Measurements from ENCODE around the gene ANG.
"Not testable (repeated sequence)": the region's sequence is repeated elsewhere in the genome, so short reads cannot be mapped to it uniquely, and the experiment has no call there.

Gene ANG

DNA sequence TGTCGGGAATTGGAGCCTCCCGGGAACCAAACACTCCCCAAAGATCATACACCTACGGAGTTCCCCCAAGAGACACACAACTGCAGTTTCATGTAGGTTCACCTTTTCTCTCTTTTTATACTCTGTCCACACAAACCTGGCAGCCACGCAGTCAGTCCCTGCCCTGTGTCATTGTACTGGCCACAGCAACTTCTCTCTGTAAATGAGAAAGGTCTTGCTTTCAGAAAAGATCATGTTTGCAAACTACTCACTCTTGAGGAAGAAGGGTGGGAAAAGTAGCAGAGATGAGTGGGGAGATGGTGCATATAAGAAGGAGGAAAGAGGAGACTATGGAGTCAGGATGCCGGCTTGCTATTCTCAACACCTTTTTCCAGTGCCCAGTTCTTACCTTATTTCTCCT, 10.4 kb downstream of the ANG start:
- DNase-seq (ENCODE audit: low spot score): no peak

DNA sequence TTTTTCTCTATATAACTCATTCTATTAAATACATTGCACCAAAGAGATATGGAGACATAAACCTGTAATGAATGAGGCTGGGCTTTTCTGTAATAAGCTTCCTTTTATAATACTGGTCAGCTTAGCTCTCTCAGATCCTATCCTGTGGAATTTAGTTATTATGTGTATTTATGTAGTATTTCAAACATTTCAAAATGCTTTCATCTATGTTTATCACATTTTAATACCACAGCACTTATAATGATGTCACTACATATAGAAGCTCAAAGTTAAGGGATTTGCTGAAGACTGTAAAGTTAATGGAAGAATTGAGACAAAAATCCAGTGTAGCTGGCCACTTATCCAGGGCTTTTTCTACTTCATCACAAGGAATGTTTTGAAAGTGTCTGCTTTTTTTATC, 11.4 kb downstream of the ANG start:
- no peak for DNase-seq (ENCODE audit: low spot score)

DNA sequence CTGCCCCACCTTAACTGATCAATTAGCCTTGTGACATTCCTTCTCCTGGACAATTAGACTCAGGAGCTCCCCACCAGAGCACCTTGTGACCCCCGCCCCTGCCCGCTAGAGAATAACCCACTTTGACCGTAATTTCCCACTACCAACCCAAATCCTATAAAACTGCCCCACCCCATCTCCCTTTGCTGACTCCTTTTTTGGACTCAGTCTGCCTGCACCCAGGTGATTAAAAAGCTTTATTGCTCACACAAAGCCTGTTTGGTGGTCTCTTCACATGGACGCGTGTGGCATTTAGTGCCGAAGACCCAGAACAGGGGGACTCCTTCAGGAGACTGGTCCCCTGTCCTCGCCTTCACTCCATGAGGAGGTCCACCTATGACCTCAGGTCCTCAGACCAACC, 12.4 kb downstream of the ANG start:
- not testable (repeated sequence) for DNase-seq (ENCODE audit: low spot score)

DNA sequence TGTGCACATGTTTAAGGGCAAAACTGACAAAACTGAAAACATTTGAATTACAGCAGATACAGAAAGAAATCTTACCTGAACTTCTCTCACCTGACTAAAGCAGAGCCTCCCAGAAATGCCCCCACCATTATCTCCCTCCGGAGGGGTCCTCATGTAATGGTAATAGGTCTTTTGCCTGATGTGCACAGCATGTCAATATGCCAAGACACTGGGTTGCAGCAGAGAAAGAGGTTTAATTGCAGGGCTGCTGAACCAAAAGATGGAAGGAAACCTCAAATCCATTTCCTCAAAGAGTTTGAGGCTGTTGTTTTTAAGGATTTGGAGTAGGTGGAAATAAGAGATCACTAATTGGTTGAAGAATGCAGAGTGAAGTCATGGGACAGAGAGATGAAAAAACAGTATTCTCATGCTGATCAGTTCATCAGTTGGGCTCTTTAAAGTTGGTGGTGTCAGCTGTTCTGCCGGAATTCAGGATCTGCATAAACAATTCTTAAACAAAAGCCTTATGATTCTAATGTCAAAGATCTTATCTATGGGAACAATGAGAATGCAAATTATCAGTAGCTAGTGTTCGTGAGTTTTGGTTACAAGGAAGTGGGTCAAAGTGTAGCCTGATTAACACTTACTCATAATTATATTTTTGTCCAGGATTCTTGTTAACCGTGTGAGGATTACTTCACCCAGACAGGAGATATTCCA, 18.2 kb downstream of the ANG start:
- DNase-seq (ENCODE audit: low spot score): no peak

DNA sequence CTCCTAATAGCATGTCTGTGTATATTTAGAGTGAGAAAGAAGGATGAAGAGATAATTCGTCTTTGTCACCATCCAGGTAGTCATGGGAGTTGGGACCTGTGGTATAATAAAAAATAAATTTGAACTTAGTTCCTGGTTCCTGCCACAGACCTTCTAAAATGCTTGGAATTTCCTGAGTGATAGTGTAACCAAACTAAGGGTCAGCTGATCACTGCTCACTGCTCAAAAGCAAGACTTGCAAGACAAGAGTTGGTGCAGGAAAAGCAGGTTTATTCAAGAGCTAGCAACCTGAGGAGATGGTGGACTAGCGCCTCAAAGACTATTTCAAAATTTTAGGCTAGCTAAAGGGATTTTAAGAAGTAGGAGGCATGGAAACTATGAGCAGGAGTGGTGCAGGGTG, 19.1 kb downstream of the ANG start:
- no peak for DNase-seq (ENCODE audit: low spot score)

DNA sequence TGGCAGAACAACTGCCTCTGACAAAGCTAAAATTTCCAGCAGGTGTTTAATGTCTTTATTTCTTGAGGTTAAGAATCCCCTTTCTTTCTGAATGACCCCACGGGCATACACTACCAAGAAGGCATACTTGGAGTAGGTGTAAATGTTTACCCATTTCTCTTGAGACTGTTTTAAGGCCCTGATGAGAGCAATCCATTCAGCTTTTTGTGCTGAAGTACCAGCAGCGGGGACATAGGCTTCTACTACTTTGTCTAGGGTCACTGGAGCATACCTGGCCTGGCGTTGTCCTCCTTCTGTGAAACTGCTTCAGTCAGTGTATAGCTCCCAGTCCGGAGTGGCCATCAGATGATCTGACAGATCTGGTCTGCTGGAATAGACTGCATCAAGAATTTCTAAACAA, 22.7 kb downstream of the ANG start:
- no peak for DNase-seq (ENCODE audit: low spot score)

GRCh38 chr14:20711685-20712084, 23.1 kb downstream of the ANG start:
- DNase-seq (ENCODE audit: low spot score): no peak

- DNase-seq (ENCODE audit: low spot score): no peak
Measured at GRCh38 chr14:20712904-20713303, 24.3 kb downstream of the ANG start.

DNA sequence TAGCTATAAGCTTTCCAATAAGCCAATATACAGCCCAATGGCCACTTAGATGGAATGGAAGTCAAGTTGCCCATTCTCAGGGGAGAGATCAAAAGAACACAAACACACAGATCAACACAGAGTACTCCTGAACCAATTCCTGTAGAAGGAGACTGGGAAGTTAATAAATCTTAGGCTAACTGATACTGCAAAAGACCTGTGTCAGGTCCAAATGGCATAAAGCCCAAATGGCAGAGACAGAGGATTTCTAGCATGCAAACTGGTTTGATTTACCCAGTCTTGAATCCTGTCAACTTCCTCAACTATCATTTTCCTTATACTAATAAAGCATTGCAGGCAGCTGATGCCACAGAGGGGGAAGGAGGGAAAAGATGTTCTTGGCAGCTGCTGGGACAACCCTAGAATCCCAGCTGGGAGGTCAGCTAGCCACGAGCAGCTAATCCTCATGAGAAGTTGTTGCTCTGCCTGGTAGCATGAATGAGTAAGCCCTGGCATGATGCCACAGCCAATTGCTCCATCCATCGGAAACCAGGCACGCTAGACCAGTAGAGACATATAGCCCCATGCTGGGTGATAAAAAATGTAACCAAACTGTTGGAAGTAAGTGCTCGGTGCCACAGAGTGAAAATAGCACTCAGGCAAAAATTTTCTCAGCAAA, 26.2 kb downstream of the ANG start:
- peak; percentile 55 for DNase-seq (ENCODE audit: low spot score)

DNA sequence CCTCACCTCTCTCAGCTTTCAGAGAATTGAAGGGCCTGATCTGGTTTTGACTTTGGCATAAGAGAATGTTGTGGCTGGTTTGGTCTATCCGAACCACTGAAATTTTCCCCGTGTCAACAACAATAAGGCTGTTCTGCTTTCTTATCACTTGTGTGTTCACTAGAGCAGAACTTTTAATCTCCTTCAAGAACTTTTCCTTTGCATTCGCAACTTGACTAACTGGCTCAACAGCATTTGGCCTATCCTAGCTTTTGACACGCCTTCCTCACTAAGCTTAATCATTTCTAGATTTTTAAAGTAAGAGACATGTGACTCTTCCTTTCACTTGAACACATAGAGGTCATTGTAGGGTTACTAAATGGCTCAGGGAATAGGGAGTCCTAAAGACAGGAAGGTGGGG, 31.2 kb downstream of the ANG start:
- DNase-seq (ENCODE audit: low spot score): no peak

GRCh38 chr14:20720741-20721140, 32.2 kb downstream of the ANG start:
- DNase-seq (ENCODE audit: low spot score): no peak

GRCh38 chr14:20722016-20722415, 33.5 kb downstream of the ANG start:
- DNase-seq (ENCODE audit: low spot score): no peak

- DNase-seq (ENCODE audit: low spot score): no peak
Measured at GRCh38 chr14:20723488-20723887, 34.9 kb downstream of the ANG start.

GRCh38 chr14:20726121-20726520, 37.6 kb downstream of the ANG start:
- not testable (repeated sequence) for DNase-seq (ENCODE audit: low spot score)

- DNase-seq (ENCODE audit: low spot score): no peak
Measured at GRCh38 chr14:20726531-20726930, 38.0 kb downstream of the ANG start.

GRCh38 chr14:20730891-20731290, 42.3 kb downstream of the ANG start:
- no peak for DNase-seq (ENCODE audit: low spot score)

DNA sequence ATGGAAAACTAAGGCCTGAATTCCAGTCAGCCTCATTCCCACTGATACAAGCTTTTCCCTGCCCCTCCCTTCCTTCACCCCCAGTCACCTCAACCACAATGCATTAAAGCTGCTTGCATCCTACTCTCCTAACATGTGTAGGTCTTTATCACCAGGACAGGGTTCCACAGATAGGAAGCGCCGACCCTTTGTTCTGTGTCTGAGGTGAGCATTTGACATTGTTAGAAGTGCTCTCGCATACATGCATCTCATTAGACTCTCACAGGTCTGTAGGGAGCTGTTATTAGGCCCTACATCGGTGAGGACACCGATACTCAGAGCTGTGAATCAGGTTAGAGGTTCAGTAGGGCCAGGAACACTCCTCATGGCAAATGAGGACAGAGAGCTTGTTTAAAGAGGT, 43.9 kb downstream of the ANG start:
- DNase-seq (ENCODE audit: low spot score): no peak

- no peak for DNase-seq (ENCODE audit: low spot score)
Measured at GRCh38 chr14:20732979-20733635, 44.5 kb downstream of the ANG start.

GRCh38 chr14:20733684-20734429, 45.3 kb downstream of the ANG start:
- DNase-seq (ENCODE audit: low spot score): no peak

DNA sequence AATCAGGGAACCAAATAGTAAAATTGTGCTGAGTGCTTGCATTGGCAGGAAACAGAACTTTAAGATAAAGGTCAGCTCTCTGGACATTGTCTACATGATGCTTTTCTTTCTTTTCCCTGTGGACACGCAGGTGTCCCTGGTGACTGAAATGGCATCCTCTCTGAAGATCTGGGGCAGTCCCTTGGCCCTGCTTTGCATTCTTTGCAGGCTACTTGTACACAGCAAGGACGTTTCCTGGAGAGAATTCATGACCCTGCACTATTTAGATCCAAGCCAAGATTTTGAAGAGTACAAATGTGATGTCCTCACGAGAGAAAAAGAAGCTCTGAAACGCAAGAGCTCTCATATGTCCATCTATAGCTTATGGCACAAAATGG, 45.9 kb downstream of the ANG start:
- no peak for DNase-seq (ENCODE audit: low spot score)

DNA sequence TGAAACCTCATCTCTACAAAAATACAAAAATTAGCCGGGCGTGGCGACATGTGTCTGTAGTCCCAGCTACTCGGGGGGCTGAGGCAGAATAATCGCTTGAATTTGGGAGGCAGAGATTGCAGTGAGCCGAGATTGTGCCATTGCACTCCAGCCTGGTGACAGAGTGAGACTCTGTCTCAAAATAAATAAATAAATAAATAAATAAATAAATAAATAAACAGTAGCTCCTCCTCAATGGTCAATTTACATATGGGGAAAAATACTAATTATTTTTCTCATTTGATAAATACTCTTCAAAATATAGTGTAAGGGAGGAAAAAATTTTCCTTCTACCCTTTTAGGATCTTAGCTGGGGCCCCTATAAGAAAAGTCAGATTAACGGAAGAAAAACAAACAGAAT, 49.7 kb downstream of the ANG start:
- DNase-seq (ENCODE audit: low spot score): not testable (repeated sequence)

DNA sequence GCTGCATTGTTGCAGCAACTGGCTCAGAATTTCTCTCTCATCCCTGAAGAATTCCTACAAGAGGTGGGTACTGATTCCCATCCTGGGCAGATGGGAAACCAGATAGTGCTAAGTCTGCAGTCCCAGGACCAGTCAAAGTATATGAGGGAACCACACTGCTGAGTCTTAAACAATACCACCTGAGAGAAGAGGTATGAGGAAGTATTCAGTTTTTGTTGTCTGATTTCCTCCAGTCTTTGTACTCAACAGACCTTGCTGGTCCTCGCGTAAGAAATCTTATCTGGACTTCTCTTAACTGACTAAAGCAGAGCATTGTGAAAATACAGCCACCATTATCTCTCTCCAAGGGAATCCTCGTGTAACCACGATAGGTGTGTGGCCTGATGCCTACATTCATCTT, 53.6 kb downstream of the ANG start:
- DNase-seq (ENCODE audit: low spot score): no peak

- DNase-seq (ENCODE audit: low spot score): no peak
Measured at GRCh38 chr14:20743556-20743955, 55.0 kb downstream of the ANG start.
